ENCODE measurements around the gene TMEM263.
"Not testable (repeated sequence)": the region's sequence is repeated elsewhere in the genome, so short reads cannot be mapped to it uniquely, and the experiment has no call there.

- not testable (repeated sequence) for TF ChIP-seq CTCF (conservative IDR thresholded peaks at IDR 0.05 in 1 of 2, IDR thresholded peaks at IDR 0.05 in 1 of 2; ENCODE audit: low read depth in 1 of 2, low read length in 2 of 2); EZH2 (IDR thresholded peaks at IDR 0.05; ENCODE audit: low read length, missing control alignments)
These were observed 33.7 kb upstream of the TMEM263 start for GRCh38 chr12:106921976-106922375.
